ENCODE data around the gene KATNBL1.
"Not testable (repeated sequence)": the region's sequence is repeated elsewhere in the genome, so short reads cannot be mapped to it uniquely, and the experiment has no call there.

The KATNBL1 gene

GRCh38 chr15:34121786-34122185 is 88.1 kb downstream of the KATNBL1 start:
- not testable (repeated sequence) for H3K18ac ChIP-seq (ENCODE audit: low read length); H3K4me3 ChIP-seq (ENCODE audit: low read length); H3K27ac ChIP-seq (ENCODE audit: low read depth, low read length); H3K4me1 ChIP-seq (ENCODE audit: control insufficient read depth, low read depth, low read length); H2BK120ac ChIP-seq (ENCODE audit: low read depth, low read length); H3K9ac ChIP-seq (ENCODE audit: low read length); H3K56ac ChIP-seq (ENCODE audit: low read length); H3K4me2 ChIP-seq (ENCODE audit: low read length); H3K27me3 ChIP-seq (ENCODE audit: insufficient read depth, low read length, poor library complexity); DNase-seq; H2BK15ac ChIP-seq (replicated peaks; ENCODE audit: low read depth); H3K4ac ChIP-seq (ENCODE audit: low read depth, low read length); H3K79me2 ChIP-seq (ENCODE audit: control insufficient read depth, insufficient read depth, low read length); H3K79me1 ChIP-seq (ENCODE audit: low read length); H2AK5ac ChIP-seq (ENCODE audit: low read length); H2BK5ac ChIP-seq (ENCODE audit: low read length); H4K8ac ChIP-seq (ENCODE audit: low read depth, low read length); H3K36me3 ChIP-seq (ENCODE audit: control insufficient read depth, insufficient read depth, low read length); H4K5ac ChIP-seq (ENCODE audit: low read length); H3K23ac ChIP-seq (ENCODE audit: low read length)
- WGBS (ENCODE audit: extremely low coverage, insufficient coverage, low lambda C conversion rate) = no CpG with 5 or more reads among the region's 12 CpGs

GRCh38 chr15:34120420-34120819 is 89.5 kb downstream of the KATNBL1 start:
- not testable (repeated sequence) for H3K36me3 ChIP-seq (ENCODE audit: control insufficient read depth, insufficient read depth, low read length); H2BK120ac ChIP-seq (ENCODE audit: low read depth, low read length); H3K56ac ChIP-seq (ENCODE audit: low read length); H3K79me2 ChIP-seq (ENCODE audit: control insufficient read depth, insufficient read depth, low read length); H3K79me1 ChIP-seq (ENCODE audit: low read length); H3K4me1 ChIP-seq (ENCODE audit: control insufficient read depth, low read depth, low read length); H3K4me3 ChIP-seq (ENCODE audit: low read length); H3K9ac ChIP-seq (ENCODE audit: low read length); H3K27me3 ChIP-seq (ENCODE audit: insufficient read depth, low read length, poor library complexity); H4K8ac ChIP-seq (ENCODE audit: low read depth, low read length); H2BK5ac ChIP-seq (ENCODE audit: low read length); H2BK15ac ChIP-seq (replicated peaks; ENCODE audit: low read depth); H3K23ac ChIP-seq (ENCODE audit: low read length); H3K27ac ChIP-seq (ENCODE audit: low read depth, low read length); H3K18ac ChIP-seq (ENCODE audit: low read length); H4K5ac ChIP-seq (ENCODE audit: low read length); H3K4me2 ChIP-seq (ENCODE audit: low read length); DNase-seq; H2AK5ac ChIP-seq (ENCODE audit: low read length); H3K4ac ChIP-seq (ENCODE audit: low read depth, low read length)
- no CpG with 5 or more reads among the region's 2 CpGs for WGBS (ENCODE audit: extremely low coverage, insufficient coverage, low lambda C conversion rate)

GRCh38 chr15:34119291-34119690 is 90.6 kb downstream of the KATNBL1 start:
- H2AK5ac ChIP-seq (ENCODE audit: low read length) = no peak overlapping the region
- no peak overlapping the region for H3K4me2 ChIP-seq (ENCODE audit: low read length)
- no CpG with 5 or more reads among the region's 4 CpGs for WGBS (ENCODE audit: extremely low coverage, insufficient coverage, low lambda C conversion rate)
- H3K36me3 ChIP-seq (ENCODE audit: control insufficient read depth, insufficient read depth, low read length) = no peaks in the 10 kb centered on the region
- no peak overlapping the region for H3K4me3 ChIP-seq (ENCODE audit: low read length)
- H4K8ac ChIP-seq (ENCODE audit: low read depth, low read length) = no peak overlapping the region
- DNase-seq = peak; percentile 28
- H3K56ac ChIP-seq (ENCODE audit: low read length) = no peak overlapping the region
- no peaks in the 10 kb centered on the region for H3K27me3 ChIP-seq (ENCODE audit: insufficient read depth, low read length, poor library complexity)
- H3K18ac ChIP-seq (ENCODE audit: low read length) = no peak overlapping the region
- no peak overlapping the region for H3K23ac ChIP-seq (ENCODE audit: low read length)
- H2BK120ac ChIP-seq (ENCODE audit: low read depth, low read length) = no peak overlapping the region
- no peak overlapping the region for H3K4ac ChIP-seq (ENCODE audit: low read depth, low read length)
- H2BK15ac ChIP-seq (replicated peaks; ENCODE audit: low read depth) = no peak overlapping the region
- no peak overlapping the region for H2BK5ac ChIP-seq (ENCODE audit: low read length)
- H4K5ac ChIP-seq (ENCODE audit: low read length) = no peak overlapping the region
- H3K9ac ChIP-seq (ENCODE audit: low read length) = no peak overlapping the region
- H3K27ac ChIP-seq (ENCODE audit: low read depth, low read length) = no peak overlapping the region
- H3K79me1 ChIP-seq (ENCODE audit: low read length) = no peaks in the 10 kb centered on the region
- H3K79me2 ChIP-seq (ENCODE audit: control insufficient read depth, insufficient read depth, low read length) = no peaks in the 10 kb centered on the region
- H3K4me1 ChIP-seq (ENCODE audit: control insufficient read depth, low read depth, low read length) = no peaks in the 10 kb centered on the region

GRCh38 chr15:34116620-34117019 is 93.3 kb downstream of the KATNBL1 start:
- DNase-seq = no peak
- no peak overlapping the region for H3K4me3 ChIP-seq (ENCODE audit: low read length)
- H3K27ac ChIP-seq (ENCODE audit: low read depth, low read length) = no peak overlapping the region

GRCh38 chr15:34114739-34115138 is 95.2 kb downstream of the KATNBL1 start:
- Histone ChIP-seq H4K5ac (ENCODE audit: low read length) (no peak overlapping the region), H3K9ac (ENCODE audit: low read length) (no peak overlapping the region), H2BK5ac (ENCODE audit: low read length) (no peak overlapping the region), H2BK15ac (replicated peaks; ENCODE audit: low read depth) (no peak overlapping the region), H3K56ac (ENCODE audit: low read length) (no peak overlapping the region), H2AK5ac (ENCODE audit: low read length) (no peak overlapping the region), H3K27ac (ENCODE audit: low read depth, low read length) (no peak overlapping the region), H3K4ac (ENCODE audit: low read depth, low read length) (no peak overlapping the region), H3K23ac (ENCODE audit: low read length) (no peak overlapping the region), H3K4me1 (ENCODE audit: control insufficient read depth, low read depth, low read length) (no peaks in the 10 kb centered on the region), H3K79me1 (ENCODE audit: low read length) (no peaks in the 10 kb centered on the region), H2BK120ac (ENCODE audit: low read depth, low read length) (no peak overlapping the region), H3K4me3 (ENCODE audit: low read length) (no peak overlapping the region), H3K18ac (ENCODE audit: low read length) (no peak overlapping the region), H3K4me2 (ENCODE audit: low read length) (no peak overlapping the region), H3K36me3 (ENCODE audit: control insufficient read depth, insufficient read depth, low read length) (no peaks in the 10 kb centered on the region), H3K27me3 (ENCODE audit: insufficient read depth, low read length, poor library complexity) (no peaks in the 10 kb centered on the region), H4K8ac (ENCODE audit: low read depth, low read length) (no peak overlapping the region), H3K79me2 (ENCODE audit: control insufficient read depth, insufficient read depth, low read length) (no peaks in the 10 kb centered on the region)
- WGBS (ENCODE audit: extremely low coverage, insufficient coverage, low lambda C conversion rate) = no CpG with 5 or more reads among the region's 3 CpGs
- DNase-seq = no peak

More at GRCh38 chr15:34116620-34117019, 93.3 kb downstream of the KATNBL1 start:
- Histone ChIP-seq H3K18ac (ENCODE audit: low read length) (no peak overlapping the region), H3K79me2 (ENCODE audit: control insufficient read depth, insufficient read depth, low read length) (no peaks in the 10 kb centered on the region), H4K8ac (ENCODE audit: low read depth, low read length) (no peak overlapping the region), H3K4ac (ENCODE audit: low read depth, low read length) (no peak overlapping the region), H2BK5ac (ENCODE audit: low read length) (no peak overlapping the region), H3K79me1 (ENCODE audit: low read length) (no peaks in the 10 kb centered on the region), H3K4me1 (ENCODE audit: control insufficient read depth, low read depth, low read length) (no peaks in the 10 kb centered on the region), H3K23ac (ENCODE audit: low read length) (no peak overlapping the region), H3K27me3 (ENCODE audit: insufficient read depth, low read length, poor library complexity) (no peaks in the 10 kb centered on the region), H3K9ac (ENCODE audit: low read length) (no peak overlapping the region), H3K4me2 (ENCODE audit: low read length) (no peak overlapping the region), H4K5ac (ENCODE audit: low read length) (no peak overlapping the region), H2BK120ac (ENCODE audit: low read depth, low read length) (no peak overlapping the region), H2AK5ac (ENCODE audit: low read length) (no peak overlapping the region), H3K56ac (ENCODE audit: low read length) (no peak overlapping the region), H3K36me3 (ENCODE audit: control insufficient read depth, insufficient read depth, low read length) (no peaks in the 10 kb centered on the region), H2BK15ac (replicated peaks; ENCODE audit: low read depth) (no peak overlapping the region)
- WGBS (ENCODE audit: extremely low coverage, insufficient coverage, low lambda C conversion rate) = no CpG with 5 or more reads among the region's 2 CpGs

GRCh38 chr15:34114215-34114614 is 95.7 kb downstream of the KATNBL1 start:
- H2BK120ac ChIP-seq (ENCODE audit: low read depth, low read length) = no peak overlapping the region
- no peak overlapping the region for H3K27ac ChIP-seq (ENCODE audit: low read depth, low read length)
- no peak overlapping the region for H2BK15ac ChIP-seq (replicated peaks; ENCODE audit: low read depth)
- H3K4me1 ChIP-seq (ENCODE audit: control insufficient read depth, low read depth, low read length) = no peaks in the 10 kb centered on the region
- no peak overlapping the region for H2AK5ac ChIP-seq (ENCODE audit: low read length)
- H3K27me3 ChIP-seq (ENCODE audit: insufficient read depth, low read length, poor library complexity) = no peaks in the 10 kb centered on the region
- no peak overlapping the region for H3K9ac ChIP-seq (ENCODE audit: low read length)
- WGBS (ENCODE audit: extremely low coverage, insufficient coverage, low lambda C conversion rate) = no CpG with 5 or more reads among the region's 2 CpGs
- H2BK5ac ChIP-seq (ENCODE audit: low read length) = no peak overlapping the region
- no peak overlapping the region for H4K5ac ChIP-seq (ENCODE audit: low read length)
- no peak overlapping the region for H4K8ac ChIP-seq (ENCODE audit: low read depth, low read length)
- H3K4ac ChIP-seq (ENCODE audit: low read depth, low read length) = no peak overlapping the region
- no peaks in the 10 kb centered on the region for H3K79me1 ChIP-seq (ENCODE audit: low read length)
- H3K18ac ChIP-seq (ENCODE audit: low read length) = no peak overlapping the region
- no peak overlapping the region for H3K56ac ChIP-seq (ENCODE audit: low read length)
- no peaks in the 10 kb centered on the region for H3K79me2 ChIP-seq (ENCODE audit: control insufficient read depth, insufficient read depth, low read length)
- DNase-seq = no peak
- H3K4me3 ChIP-seq (ENCODE audit: low read length) = no peak overlapping the region
- no peak overlapping the region for H3K23ac ChIP-seq (ENCODE audit: low read length)
- H3K4me2 ChIP-seq (ENCODE audit: low read length) = no peak overlapping the region
- H3K36me3 ChIP-seq (ENCODE audit: control insufficient read depth, insufficient read depth, low read length) = no peaks in the 10 kb centered on the region

All from mesendoderm (in vitro differentiated cells).